GM19193 (cell line): Measurements from ENCODE around the gene C3orf49.

Experiments
- POLR2A ChIP-seq: IDR thresholded peaks from 4 replicates; pipeline ENCODE4 v1.6.1; 2011; ENCODE audit not compliant: insufficient read depth, insufficient read length; ENCODE audit errors: extremely low read depth

C3orf49 gene, protein sequence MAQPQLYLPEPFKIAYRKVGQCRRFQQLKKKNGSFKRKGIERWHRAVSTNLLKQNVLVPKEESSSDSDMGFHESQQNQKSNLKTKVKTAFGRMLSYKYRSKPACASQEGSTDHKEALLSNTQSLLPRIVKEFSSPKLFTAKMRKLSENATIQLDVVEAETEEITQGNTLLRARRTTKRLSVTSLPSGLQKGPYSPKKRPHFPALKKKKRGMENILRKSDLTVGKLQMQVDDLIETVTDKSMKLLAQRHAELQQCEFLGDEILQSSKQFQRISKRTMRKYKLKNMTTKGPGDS

DNA sequence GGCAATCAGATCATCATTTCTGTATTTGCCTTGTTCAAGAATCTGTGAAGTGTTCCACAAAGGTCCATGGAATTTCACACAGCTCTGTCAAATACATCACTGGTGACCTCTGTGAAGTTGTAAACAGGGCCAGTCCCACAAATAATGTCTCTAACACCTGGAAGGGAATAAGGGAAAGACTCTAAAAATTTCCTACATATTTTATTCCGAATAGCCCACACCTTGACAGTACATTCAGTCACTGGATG is at the start of gene C3orf49:
Gene C3orf49 (plus strand): TSS at position 149 of the 248 bp plus-strand sequence. CDS start 173 bp downstream, outside the sequence.
- no peak for TF ChIP-seq POLR2A

DNA sequence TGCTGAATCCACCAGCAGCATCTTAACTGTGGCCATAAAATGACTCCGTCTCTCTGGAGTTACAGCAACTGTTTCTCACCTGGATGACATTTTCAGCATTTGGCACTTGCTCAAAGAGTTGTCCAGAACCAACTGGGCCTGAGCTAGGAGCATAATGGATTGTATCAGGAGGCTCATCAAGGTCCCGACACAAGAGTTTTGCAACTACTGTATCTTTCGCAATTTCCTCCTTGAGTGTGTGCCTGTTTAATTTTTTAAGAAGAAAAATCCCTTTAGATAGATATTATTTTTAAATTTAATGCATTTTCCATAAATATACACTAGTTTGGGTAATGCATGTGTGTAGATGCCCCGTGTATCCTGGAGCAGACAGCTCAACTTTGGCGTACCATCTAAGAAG is 44.3 kb upstream of the C3orf49 start:
- no peak for TF ChIP-seq POLR2A

DNA sequence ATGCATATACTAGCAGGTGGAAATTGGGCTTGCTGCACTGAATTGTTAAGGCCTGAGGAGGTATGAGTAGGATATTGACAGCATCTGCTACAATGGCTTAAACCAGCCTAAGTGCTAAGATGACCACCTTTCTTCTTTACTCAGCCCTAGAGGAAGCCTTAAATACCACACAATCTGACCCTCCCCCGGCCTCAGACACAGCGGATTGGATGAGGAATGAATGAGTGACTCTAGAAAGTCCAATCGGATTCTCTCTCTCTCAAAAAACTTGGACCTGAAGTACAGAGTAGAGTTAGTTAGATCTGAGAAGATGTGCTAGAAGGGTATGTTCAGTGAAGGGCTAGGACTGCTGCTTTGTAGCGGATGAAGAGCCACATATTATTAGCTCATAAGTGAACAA is 39.9 kb upstream of the C3orf49 start:
- no peak for TF ChIP-seq POLR2A

DNA sequence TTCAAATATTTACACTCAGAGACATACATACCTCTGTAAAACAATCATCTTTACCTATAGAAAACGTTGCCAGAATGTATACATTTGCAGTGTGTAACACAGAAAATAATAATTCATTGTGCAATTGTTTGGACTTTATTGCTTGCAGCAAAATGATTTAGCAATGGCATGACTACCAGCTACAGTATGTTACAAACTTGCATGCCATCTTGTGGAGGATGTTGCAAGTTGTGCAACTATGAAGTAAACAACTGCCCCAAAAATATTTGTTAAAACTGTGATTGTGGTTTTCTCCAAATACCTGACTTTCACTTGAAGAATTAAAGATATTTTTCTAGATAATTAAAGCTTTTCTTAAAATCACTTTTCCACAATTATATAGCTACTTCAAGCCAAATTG is 27.1 kb upstream of the C3orf49 start:
- TF ChIP-seq POLR2A: no peak

DNA sequence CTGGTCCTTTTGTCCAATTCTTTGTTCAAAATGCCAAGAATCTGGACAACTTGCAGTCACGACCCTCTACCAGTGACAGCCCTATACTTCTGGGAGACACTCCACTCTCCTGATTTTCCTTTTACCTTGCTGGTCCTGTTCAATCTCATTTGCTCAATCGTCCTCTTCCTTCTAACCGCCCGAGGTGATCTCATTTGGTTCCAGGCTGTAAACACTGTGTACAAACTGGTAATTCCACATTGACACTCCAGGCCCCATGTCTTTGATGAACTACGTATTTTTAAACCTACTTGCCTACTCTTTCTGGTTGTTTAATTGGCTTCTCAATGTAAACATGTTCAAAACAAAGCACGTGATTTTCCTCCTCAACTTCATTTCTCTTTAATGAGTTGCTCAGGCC is 23.7 kb upstream of the C3orf49 start:
- no peak for TF ChIP-seq POLR2A

DNA sequence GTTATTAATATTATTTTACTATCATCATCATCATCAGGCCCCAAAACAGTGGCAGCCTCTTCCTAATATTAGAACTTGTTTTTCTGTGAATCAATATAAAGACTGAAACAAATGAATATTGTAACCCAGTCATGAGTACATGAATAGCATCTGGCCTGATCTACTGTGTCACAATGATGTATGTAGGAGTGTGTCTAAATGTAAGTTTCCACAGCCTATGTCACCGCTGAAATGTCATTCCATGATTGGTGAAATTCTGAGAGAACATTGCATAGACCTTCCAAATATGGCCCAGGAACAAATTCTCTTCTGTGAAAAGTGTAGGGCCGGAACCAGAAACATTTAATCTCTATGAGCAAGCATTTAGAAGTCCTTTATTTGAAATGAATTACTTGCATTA is 20.6 kb upstream of the C3orf49 start:
- no peak for TF ChIP-seq POLR2A

DNA sequence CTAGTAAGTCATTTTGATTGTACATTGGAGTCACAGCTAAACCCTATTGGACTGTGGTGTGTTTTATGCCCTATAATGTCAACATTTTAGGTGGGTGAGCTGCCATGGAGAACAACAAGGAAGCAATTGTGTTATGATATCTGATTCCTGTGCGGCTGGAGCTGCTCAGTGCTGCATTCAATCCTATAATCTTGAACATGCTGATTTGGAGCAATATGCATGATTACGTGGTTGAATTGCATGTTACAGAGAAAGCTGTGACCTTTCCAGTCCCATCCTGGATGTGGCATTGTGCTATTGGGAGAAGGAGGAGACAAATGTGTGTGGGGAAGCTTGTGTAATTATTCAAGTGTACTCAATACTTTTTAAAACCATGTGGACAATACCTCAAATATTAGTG is 20.1 kb upstream of the C3orf49 start:
- TF ChIP-seq POLR2A: no peak

DNA sequence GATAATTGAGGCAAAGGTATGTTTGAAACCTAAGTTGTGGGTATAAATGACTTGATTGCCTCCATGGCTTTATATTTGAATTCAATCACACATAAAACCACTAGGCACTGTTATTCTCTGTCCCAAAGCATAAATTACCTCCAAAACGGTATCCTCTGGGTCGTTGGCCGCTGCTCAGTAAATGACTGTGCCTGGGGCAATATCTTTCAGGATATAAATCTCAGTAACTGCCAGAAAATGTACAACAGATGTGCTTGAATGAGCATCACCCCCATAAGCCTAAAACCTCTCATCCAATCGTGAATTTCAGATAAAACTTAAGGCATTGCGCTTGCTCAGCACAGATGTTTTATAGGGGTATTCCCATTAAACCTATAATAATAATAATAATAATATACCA is 19.0 kb upstream of the C3orf49 start:
- TF ChIP-seq POLR2A: no peak

DNA sequence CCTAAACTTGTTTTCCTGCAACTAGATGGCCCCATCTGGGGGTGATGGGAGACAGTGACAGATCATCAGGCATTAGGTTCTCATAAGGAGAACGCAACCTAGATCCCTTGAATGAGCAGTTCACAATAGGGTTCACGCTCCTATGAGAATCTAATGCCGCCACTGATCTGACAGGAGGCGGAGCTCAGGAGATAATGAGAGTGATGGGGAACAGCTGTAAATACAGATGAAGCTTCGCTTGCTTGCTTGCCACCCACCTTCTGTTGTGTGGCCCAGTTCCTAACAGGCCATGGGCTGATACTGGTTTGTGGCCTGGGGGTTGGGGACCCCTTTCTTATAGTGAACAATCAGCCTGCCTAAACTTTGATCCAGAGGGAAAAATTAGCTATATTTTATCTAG is 15.2 kb upstream of the C3orf49 start:
- no peak for TF ChIP-seq POLR2A

DNA sequence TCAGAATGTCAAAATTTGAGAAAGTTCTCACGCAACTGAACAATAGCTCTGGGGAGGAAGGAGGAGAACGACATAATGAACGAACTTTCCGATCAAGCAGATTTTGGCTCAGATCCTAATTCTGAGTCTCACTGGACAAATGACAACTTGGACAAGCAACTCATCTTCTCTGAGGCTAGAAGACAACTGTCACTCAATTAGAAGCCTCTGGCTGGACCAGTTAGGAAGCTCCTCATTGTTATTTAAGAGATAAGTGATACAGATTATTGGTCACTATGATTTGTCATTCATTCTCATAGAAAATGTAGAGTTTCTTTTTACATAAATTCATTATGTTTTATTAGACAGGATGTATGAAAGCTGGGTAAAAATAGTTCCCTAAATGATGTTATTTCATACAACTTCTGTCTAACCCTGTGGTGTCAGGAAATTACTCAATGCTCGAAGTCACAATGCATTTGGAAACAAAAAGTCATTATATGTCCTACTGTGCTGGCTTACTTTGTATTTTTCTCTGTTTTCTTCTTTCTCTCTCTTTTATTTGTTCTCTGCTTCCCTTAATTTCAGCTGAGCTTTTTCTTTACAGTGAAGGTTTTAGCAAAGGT is 11.0 kb upstream of the C3orf49 start:
- no peak for TF ChIP-seq POLR2A

DNA sequence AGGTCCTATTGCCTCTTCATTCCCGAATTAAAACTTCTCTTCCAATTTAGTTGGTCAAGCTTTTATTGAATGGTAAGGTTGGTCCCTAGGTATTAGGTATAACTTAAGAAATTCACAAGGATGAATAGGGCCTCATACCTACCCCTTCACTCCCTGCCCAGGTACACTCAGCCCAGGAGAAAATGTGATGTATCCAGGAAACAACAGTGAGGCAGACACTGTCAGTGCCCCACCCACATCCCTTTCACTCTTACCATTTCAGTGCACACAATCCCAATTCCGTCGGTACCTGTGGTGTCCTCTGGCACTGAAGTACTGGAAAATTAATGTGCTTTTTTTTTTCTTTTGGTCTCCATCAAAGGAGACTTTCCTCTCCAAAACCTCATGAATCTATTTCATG is 10.5 kb upstream of the C3orf49 start:
- no peak for TF ChIP-seq POLR2A

DNA sequence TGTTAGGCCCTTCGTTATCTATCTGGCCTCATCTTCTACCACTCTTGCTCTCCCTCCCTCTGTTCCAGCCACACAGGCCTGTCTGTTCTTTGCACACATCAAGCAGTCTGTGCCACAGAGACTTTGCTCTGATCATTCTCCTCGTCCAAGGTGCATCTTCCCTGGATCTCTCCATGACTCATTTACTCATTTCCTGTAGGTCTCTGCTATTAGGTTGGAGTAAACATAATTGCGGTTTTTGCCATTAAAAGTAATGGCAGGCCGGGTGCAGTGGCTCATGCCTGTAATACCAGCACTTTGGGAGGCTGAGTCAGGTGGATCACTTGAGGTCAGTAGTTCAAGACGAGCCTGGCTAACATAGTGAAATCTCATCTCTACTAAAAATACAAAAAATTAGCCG is 9.5 kb upstream of the C3orf49 start:
- no peak for TF ChIP-seq POLR2A

DNA sequence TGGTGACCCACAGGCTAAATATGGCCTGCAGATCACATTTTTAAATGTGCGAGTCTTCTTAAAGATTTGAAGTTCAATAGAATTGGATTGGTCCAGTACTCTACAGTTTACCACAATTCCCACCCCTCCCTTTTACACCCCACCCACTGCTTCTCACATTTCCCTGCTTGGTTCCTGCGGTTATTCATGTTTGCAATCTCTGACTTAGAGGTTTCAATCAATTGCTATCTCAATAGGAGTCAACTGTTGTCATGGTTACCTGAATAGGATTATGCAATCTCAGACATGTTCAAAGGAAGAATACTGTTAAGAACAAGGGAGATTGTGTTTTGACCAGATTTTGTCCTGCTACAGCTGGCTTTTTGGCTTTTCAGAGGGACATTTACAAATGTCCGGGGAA is 4.9 kb upstream of the C3orf49 start:
- TF ChIP-seq POLR2A: no peak

DNA sequence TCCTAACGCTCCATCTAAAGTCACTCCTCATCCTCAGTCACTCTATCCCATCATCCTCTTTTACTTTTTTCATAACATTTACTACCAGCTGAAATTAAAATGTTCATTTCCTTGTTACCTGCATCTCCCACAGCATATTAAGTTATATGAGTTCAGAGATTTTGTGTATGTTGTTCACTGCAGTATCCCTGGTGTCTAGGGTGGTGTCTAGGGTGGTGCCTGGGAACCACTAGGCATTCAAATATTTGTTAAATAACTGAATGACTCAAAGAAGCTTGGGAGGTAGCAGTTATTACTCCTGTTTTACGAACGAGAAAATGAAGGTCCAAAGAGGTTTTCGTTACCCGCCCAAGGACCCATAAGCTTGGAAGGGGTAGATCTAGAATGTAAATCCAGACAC is 1.9 kb upstream of the C3orf49 start:
- no peak for TF ChIP-seq POLR2A

DNA sequence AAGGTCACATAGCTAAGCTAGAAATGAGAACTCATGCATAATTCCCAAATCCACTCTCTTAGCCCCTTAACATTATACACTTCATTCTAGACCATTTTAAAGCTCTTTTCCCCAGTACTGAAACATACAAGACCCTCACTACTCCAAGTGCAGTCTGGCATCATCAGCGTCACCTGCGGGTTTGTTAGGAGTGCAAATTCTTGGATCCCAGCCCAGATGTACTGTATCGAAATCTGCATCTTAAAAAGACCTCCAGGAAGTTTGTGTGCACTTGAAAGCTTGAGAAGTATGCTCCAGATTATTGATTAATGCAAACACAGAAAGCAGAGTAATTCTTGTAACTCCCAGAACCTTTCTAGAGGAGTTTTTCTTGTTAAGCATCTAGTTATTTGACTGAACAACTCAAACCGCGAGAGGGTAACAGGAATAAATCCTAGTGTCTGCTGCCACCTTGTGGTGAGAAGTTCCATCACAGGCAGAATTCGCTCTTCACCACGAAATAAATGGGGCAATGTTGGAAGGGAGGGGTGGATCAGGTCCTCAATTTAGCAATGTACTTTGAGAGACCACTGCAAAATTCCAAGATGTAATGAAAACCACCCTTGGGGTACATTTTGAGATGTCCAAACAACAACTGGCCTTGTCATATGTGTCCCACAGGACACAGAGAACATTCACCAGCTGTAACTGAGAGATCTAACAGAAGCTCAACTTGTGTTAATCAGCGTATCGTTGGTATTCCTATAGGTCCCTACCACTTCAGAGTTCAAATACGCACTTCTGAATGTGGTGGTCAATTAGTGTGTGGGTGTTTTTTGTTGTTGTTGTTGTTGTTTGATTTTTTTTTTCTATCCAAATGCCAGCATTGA is 583 bp upstream of the C3orf49 start:
- TF ChIP-seq POLR2A: no peak

DNA sequence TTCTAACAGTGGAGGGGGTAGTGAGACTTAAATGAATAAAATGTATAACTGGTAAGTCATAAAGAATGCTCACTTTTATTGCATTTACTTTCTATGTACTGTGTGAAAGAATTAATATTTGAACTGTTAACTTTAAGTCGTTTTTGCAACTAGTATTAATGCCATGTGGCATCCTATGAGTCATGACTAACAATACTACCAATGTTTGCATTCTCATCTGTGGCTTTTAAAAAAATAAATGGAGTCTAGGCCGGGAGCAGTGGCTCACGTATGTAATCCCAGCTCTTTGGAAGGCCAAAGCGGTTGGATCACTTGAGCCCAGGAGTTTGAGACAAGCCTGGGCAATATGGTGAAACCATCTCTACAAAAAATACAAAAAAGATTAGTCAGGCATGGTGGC is 5.2 kb downstream of the C3orf49 start:
- TF ChIP-seq POLR2A: no peak
